GM18526 (cell line): ENCODE measurements around the gene TBX22.

Experiments
- POLR2A ChIP-seq: IDR thresholded peaks from 3 replicates; pipeline ENCODE4 v1.6.1; 2011; ENCODE audit not compliant: insufficient read length; ENCODE audit errors: extremely low read depth

The TBX22 gene, protein sequence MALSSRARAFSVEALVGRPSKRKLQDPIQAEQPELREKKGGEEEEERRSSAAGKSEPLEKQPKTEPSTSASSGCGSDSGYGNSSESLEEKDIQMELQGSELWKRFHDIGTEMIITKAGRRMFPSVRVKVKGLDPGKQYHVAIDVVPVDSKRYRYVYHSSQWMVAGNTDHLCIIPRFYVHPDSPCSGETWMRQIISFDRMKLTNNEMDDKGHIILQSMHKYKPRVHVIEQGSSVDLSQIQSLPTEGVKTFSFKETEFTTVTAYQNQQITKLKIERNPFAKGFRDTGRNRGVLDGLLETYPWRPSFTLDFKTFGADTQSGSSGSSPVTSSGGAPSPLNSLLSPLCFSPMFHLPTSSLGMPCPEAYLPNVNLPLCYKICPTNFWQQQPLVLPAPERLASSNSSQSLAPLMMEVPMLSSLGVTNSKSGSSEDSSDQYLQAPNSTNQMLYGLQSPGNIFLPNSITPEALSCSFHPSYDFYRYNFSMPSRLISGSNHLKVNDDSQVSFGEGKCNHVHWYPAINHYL

GRCh38 chrX:80014141-80014940, at the start of gene TBX22:
Gene TBX22 (plus strand): TSS chrX:80014753. CDS start chrX:80022270, 7,517 bp downstream.
- TF ChIP-seq POLR2A: no peak

GRCh38 chrX:79975605-79976004, 38.9 kb upstream of the TBX22 start:
- TF ChIP-seq POLR2A: no peak

DNA sequence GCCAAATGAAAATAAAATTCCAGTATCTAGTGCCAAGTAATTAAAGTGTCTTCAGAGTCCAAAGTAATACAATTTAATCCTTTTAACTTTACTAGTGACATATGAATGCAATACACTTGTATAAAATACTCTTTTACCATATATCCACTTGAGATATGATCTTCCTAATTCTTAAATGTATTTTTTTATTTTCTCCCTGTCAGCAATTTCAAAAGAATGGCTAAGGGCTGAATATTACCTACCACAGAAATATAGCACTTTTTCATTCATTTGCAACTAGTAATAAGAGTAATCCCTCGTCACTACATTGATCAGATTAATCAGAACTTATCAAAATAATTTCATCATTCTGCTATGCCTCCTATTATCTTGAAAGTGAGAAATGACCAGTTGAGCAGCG, 10.1 kb upstream of the TBX22 start:
- no peak for TF ChIP-seq POLR2A

DNA sequence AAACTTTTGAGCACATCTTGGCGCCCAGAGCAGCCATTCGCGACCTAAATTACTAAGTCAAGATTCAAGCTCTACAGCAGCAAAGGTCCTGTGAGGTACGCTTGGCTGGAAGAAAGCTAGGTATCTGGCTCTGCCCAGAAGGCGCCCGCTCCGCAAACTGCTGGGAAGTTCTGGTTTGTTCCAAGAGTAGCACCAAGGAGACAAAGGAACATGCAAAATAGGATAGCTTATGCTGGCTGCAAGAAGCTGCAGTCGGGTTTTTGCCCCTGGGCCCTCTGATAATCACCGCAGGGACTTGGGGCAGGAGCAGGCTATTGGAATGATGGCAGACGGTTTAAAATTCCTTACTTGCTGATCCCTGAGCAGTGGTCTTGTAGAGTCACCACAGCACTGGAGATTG, 3.0 kb upstream of the TBX22 start:
- no peak for TF ChIP-seq POLR2A

GRCh38 chrX:80016182-80016581, 1.6 kb downstream of the TBX22 start:
- no peak for TF ChIP-seq POLR2A

DNA sequence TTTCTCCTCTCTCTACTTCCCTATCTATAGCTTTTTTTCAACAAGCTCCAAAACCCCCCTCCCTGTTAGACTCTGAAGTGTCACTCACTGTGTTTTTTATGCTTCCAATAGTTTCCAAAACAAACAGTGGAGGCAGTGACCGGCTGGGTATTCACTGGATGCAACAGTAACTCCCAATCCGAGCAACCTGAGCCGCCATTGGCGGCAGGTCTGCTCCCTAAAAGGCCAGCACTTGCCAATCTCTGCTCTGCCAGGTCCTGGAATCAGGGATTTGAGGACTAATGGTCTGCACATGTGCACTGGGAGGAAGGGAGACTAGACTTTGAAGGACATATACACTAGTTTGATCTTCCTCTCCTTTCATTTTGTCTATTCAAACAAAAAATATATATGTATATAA, 7.1 kb downstream of the TBX22 start:
- no peak for TF ChIP-seq POLR2A

DNA sequence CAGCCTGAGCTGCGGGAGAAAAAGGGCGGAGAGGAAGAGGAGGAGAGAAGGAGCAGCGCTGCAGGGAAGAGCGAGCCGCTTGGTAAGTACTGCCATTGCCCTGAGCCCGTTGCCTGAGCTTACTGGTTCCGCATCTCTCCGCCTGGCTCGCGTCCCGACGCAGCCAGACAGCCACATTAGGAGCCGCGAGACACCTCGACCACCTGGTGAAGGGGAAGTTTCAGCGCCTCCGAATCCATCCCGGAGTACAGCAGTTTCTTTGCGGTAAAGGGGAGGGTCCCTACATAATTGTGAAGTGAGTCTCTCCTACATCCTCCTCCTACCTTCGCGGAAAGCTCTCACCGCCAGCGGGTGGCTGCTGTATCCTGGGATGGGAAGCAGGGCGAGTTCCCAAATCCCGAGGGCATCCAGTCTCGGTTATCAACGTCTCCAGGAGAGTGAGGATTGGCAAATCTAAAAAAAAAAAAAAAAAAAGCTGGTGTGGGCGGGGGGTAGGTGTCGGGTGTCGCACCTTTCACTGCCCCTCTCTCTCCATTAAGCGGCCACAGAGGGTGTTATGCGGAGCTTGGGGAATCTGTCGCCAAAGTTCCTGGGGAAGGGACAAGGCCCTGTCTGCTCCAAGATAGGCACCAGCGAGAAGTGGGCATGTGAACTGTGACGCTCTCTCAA, 7.9 kb downstream of the TBX22 start:
- no peak for TF ChIP-seq POLR2A

GRCh38 chrX:80026116-80026515, 11.6 kb downstream of the TBX22 start:
- no peak for TF ChIP-seq POLR2A
